Endothelial cell of umbilical vein (primary cell): ENCODE data around the gene KY. TPM values are rescaled to one million over a fixed set of nuclear protein-coding genes. Genes with fewer than 3 reads are reported as not detected.

ENCODE experiments used
- BruUV-seq: library from RNA; stranded (reverse); fragments of 400-500 nt; replicated peaks from 2 replicates; lab custom pipeline; 2021; lab: Mats Ljungman, UMichigan
- CTCF ChIA-PET: fragments of 300-600, 350-600 bp; sonication (Branson Sonifier 250); formaldehyde crosslinking; loops from one replicate; lab custom pipeline; 2021; ENCODE audit warnings: antibody characterized with exemption, inconsistent platforms; lab: Charles Lee
- POLR2A ChIA-PET: fragments of 300-600, 350-600 bp; sonication (Branson Sonifier 250); formaldehyde crosslinking; loops from one replicate; lab custom pipeline; 2021; ENCODE audit warnings: antibody characterized with exemption, inconsistent platforms; lab: Charles Lee
- DNase-seq: peaks from one replicate; pipeline ENCODE4 v3.0.0-alpha.2; 2011; ENCODE audit warnings: low read depth, low spot score
- FAIRE-seq: peaks from 2 replicates; lab custom pipeline; 2011; peaks lifted over from hg19 to GRCh38; lab: Jason Lieb, UNC
- H2AFZ ChIP-seq: 2 replicates; pipeline ENCODE4 v1.6.0; 2012; ENCODE audit warnings: low read depth, low read length, control low read depth, inconsistent platforms
- H3K27ac ChIP-seq: 2 replicates; pipeline ENCODE4 v1.5.1; 2011; ENCODE audit warnings: low read depth, mild to moderate bottlenecking, control low read depth, low read length, moderate library complexity; ENCODE audit not compliant: insufficient read depth
- H3K27me3 ChIP-seq, 2 experiments: 2 replicates each; pipeline versions ENCODE4 v1.6.0 to v1.6.1; 2011; ENCODE audit warnings: low read length in 2 of 2, mixed read lengths in 1 of 2; ENCODE audit not compliant: control insufficient read depth in 2 of 2, insufficient read depth in 2 of 2
- H3K36me3 ChIP-seq, 2 experiments: 2 replicates in 1 of 2; 3 replicates in 1 of 2; pipeline ENCODE4 v1.5.1; 2011; ENCODE audit warnings: low read length in 2 of 2, mild to moderate bottlenecking in 1 of 2, moderate library complexity in 1 of 2; ENCODE audit not compliant: control insufficient read depth in 2 of 2, insufficient read depth in 2 of 2; ENCODE audit errors: extremely low read depth in 1 of 2
- H3K4me1 ChIP-seq: 3 replicates; pipeline ENCODE4 v1.5.1; 2011; ENCODE audit warnings: mild to moderate bottlenecking, low read length; ENCODE audit not compliant: control insufficient read depth, insufficient read depth; ENCODE audit errors: extremely low read depth
- H3K4me2 ChIP-seq: 2 replicates; pipeline ENCODE4 v1.6.1; 2011; ENCODE audit warnings: low read length, control low read depth, mixed read lengths; ENCODE audit not compliant: insufficient read depth
- H3K4me3 ChIP-seq, 3 experiments: fragments of 200-600 bp in 1 of 3; sonication (generic), shearing (Covaris generic) in 1 of 3; replicated peaks in 1 of 3; 2 replicates each; pipeline ENCODE4 v1.5.1; 2011 to 2016; ENCODE audit warnings: control low read depth in 3 of 3, low read length in 3 of 3, mild to moderate bottlenecking in 2 of 3, inconsistent platforms in 1 of 3, low read depth in 1 of 3, moderate library complexity in 1 of 3; ENCODE audit not compliant: insufficient read depth in 1 of 3
- H3K79me2 ChIP-seq: 2 replicates; pipeline ENCODE4 v1.6.0; 2012; ENCODE audit warnings: low read length, inconsistent platforms; ENCODE audit not compliant: control insufficient read depth, insufficient read depth
- H3K9ac ChIP-seq: replicated peaks from 2 replicates; pipeline ENCODE3; 2011; ENCODE audit warnings: low read length, control low read depth; ENCODE audit not compliant: insufficient read depth; ENCODE audit errors: extremely low read depth
- H3K9me1 ChIP-seq: replicated peaks from 3 replicates; pipeline ENCODE4 v1.6.0; 2011; ENCODE audit warnings: mild to moderate bottlenecking, low read length; ENCODE audit not compliant: control insufficient read depth, insufficient read depth; ENCODE audit errors: extremely low read depth
- H3K9me3 ChIP-seq: replicated peaks from 2 replicates; pipeline ENCODE4 v1.5.1; 2012; ENCODE audit warnings: low read length, inconsistent platforms; ENCODE audit not compliant: control insufficient read depth, insufficient read depth
- H4K20me1 ChIP-seq: replicated peaks from 2 replicates; pipeline ENCODE3; 2011; ENCODE audit warnings: mild to moderate bottlenecking, low read length; ENCODE audit not compliant: control insufficient read depth, insufficient read depth; ENCODE audit errors: extremely low read depth
- CTCF ChIP-seq, 2 donors: IDR thresholded peaks; 1 replicate in 1 of 2; 2 replicates in 1 of 2; pipeline ENCODE4 v1.5.1; 2011; ENCODE audit warnings: low read length in 2 of 2, mild to moderate bottlenecking in 2 of 2, moderate library complexity in 2 of 2, control low read depth in 1 of 2, inconsistent platforms in 1 of 2, low read depth in 1 of 2; ENCODE audit not compliant: insufficient read depth in 1 of 2; ENCODE audit errors: extremely low read depth in 1 of 2
- EZH2 ChIP-seq: IDR thresholded peaks from 2 replicates; pipeline ENCODE4 v1.6.1; 2012; ENCODE audit warnings: borderline replicate concordance, low read depth, mild to moderate bottlenecking, moderate library complexity, low read length, inconsistent platforms; ENCODE audit not compliant: severe bottlenecking
- FOS ChIP-seq: IDR thresholded peaks from 2 replicates; pipeline ENCODE4 v1.6.1; 2011; ENCODE audit warnings: mild to moderate bottlenecking, low read length, moderate library complexity, borderline replicate concordance; ENCODE audit not compliant: insufficient read depth
- GATA2 ChIP-seq: IDR thresholded peaks from 2 replicates; pipeline ENCODE4 v1.7.0; 2011; ENCODE audit warnings: low read depth, mild to moderate bottlenecking, moderate library complexity, mixed read lengths, low read length; ENCODE audit not compliant: insufficient read length, insufficient read depth
- JUN ChIP-seq: IDR thresholded peaks from 2 replicates; pipeline ENCODE4 v1.6.1; 2011; ENCODE audit warnings: borderline replicate concordance, low read depth; ENCODE audit not compliant: insufficient read length, insufficient read depth
- MAX ChIP-seq: IDR thresholded peaks from 2 replicates; pipeline ENCODE4 v1.6.1; 2011; ENCODE audit not compliant: insufficient read depth, insufficient read length
- MYC ChIP-seq: IDR thresholded peaks from one replicate; pipeline ENCODE4 v1.6.1; 2011; ENCODE audit warnings: mild to moderate bottlenecking, low read depth, low read length
- POLR2A ChIP-seq: IDR thresholded peaks from 2 replicates; pipeline ENCODE4 v1.6.1; 2012; ENCODE audit warnings: low read depth, mild to moderate bottlenecking, control low read depth, low read length
- POLR2AphosphoS5 ChIP-seq: IDR thresholded peaks from 2 replicates; pipeline ENCODE4 v1.6.1; 2012; ENCODE audit warnings: low read depth, mild to moderate bottlenecking, control low read depth, low read length, moderate library complexity; ENCODE audit not compliant: insufficient read depth
- dilution Hi-C: fragments of 300-500 bp; cut with MboI; formaldehyde crosslinking; loops from one replicate; pipeline ENCODE4 v1.15.0; 2019; ENCODE audit warnings: low sequenced_read_pairs; ENCODE audit not compliant: extremely low pct_ligation_motif_present
- intact Hi-C: fragments of 100-400 bp; cut with micrococcal nuclease; formaldehyde crosslinking; loops from one replicate; pipeline ENCODE4 v1.10.0; 2022
- polyA plus RNA-seq, 4 experiments: library from polyadenylated mRNA; depleted of rRNA in 3 of 4; stranded (reverse) in 3 of 4; unstranded in 1 of 4; fragments of >200 nt; gene quantifications; 2 replicates each; pipeline versions ENCODE4 v1.2.1 to v1.2.3, GENCODE V29; 2011 to 2012; ENCODE audit warnings: missing spikeins in 1 of 4
- total RNA-seq: library from RNA; stranded (reverse); gene quantifications from 2 replicates; pipeline ENCODE4 v1.2.3, GENCODE V29; 2021

Gene KY
- total and polyA plus RNA-seq, 2 donors (not counting 3 experiments of a cell fraction or from before 2014, with no cell fraction given): not detected

GRCh38 chr3:134623615-134624245 lies 27.1 kb downstream of the KY start:
- Histone ChIP-seq H3K9me3 (no peaks in the 10 kb centered on the region), H3K9me1 (no peaks in the 10 kb centered on the region), H3K27ac (no peak overlapping the region), H3K4me1 (no peaks in the 10 kb centered on the region), H4K20me1 (no peaks in the 10 kb centered on the region), H3K36me3 (no peaks in the 10 kb centered on the region), H3K79me2 (no peaks in the 10 kb centered on the region), H3K9ac (no peak overlapping the region), H3K4me2 (no peak overlapping the region), H3K27me3 (no peaks in the 10 kb centered on the region), H2AFZ (no peak overlapping the region), H3K4me3 (no peak overlapping the region)
- TF ChIP-seq CTCF (IDR thresholded peaks at IDR 0.05; ENCODE audit: extremely low read depth in 1 of 2, insufficient read depth in 1 of 2, low read depth in 1 of 2, low read length in 2 of 2) (no peak), POLR2AphosphoS5 (no peak), EZH2 (no peak), FOS (no peak), GATA2 (no peak), MYC (no peak), JUN (no peak), MAX (no peak), POLR2A (no peak)
- FAIRE-seq (no peak), DNase-seq (no peak)
- intact Hi-C loops: no loop called here
- dilution Hi-C loops: no loop called here
- BruUV-seq: no TSS peak
- CTCF ChIA-PET: no interaction called here
- POLR2A ChIA-PET: no interaction called here
